GM03348 (cell line): ENCODE results near the gene PCNP.
A peak's percentile ranks its signal among the peaks of the same experiment; 100 is the strongest.
"Not testable (repeated sequence)": the region's sequence is repeated elsewhere in the genome, so short reads cannot be mapped to it uniquely, and the experiment has no call there.

Source experiments
- DNase-seq: peaks from one replicate; pipeline ENCODE4 v3.0.0; 2012; ENCODE audit warnings: low spot score

PCNP gene

DNA sequence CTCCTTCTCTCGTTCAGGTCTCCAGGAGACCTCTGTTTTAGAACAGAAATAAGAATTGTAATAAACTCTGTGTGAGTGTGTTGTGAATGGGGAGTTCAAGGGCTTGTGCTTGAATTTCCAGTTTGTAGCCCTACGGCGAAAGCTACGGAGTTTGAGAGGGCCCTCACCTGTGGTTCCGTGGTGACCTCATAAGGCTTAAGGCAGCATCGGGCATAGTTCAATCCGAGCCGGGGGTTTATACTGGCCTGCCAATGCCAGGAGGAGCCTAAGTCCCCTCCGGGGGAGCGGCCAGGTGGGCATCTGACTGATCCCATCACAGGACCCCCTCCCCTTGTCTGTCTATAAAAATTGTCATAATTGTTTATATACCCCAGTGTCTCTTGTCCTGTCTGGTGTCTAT is 59.2 kb downstream of the PCNP start:
- no peak for DNase-seq

DNA sequence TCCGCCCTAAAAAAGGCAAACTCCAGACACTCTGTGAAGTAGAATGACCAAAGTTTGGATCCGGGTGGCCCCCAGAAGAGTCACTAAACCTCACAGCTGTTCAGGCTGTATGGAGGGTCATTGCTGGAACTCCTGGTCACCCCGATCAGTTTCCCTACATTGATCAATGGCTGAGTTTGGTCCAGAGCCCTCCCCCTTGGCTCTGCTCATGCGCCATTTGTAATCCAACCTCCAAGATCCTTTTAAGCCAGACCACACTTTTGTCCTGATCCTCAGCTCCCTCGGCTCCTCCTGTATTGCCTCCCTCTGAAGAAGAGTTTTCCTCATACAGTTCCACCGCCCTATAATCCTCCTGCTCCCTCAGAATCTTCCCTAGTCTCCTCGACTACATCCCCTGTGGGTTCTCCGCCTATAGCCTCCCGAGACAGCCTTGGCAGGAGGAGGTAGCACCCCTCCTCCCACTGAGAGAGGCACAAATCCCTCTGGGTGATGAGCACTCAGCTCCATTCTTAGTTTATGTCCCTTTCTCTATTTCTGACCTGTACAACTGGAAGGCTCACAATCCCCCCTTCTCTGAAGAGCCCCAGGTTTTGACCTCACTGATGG is 60.7 kb downstream of the PCNP start:
- DNase-seq, result no peak

DNA sequence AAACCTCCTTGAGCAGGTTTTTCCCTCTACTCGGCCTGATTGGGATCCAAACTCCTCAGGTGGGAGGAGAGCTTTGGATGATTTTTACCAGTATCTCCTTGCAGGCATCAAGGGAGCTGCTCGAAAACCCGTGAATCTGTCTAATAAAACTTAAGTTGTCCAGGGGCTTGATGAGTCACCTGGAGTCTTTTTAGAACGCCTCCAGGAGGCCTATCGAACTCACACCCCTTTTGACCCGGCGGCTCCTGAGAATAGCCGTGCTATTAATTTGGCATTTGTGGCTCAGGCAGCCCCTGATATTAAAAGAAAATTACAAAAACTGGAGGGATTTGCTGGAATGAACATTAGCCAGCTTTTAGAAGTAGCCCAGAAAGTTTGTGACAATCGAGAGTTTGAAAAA is 61.4 kb downstream of the PCNP start:
- no peak for DNase-seq

DNA sequence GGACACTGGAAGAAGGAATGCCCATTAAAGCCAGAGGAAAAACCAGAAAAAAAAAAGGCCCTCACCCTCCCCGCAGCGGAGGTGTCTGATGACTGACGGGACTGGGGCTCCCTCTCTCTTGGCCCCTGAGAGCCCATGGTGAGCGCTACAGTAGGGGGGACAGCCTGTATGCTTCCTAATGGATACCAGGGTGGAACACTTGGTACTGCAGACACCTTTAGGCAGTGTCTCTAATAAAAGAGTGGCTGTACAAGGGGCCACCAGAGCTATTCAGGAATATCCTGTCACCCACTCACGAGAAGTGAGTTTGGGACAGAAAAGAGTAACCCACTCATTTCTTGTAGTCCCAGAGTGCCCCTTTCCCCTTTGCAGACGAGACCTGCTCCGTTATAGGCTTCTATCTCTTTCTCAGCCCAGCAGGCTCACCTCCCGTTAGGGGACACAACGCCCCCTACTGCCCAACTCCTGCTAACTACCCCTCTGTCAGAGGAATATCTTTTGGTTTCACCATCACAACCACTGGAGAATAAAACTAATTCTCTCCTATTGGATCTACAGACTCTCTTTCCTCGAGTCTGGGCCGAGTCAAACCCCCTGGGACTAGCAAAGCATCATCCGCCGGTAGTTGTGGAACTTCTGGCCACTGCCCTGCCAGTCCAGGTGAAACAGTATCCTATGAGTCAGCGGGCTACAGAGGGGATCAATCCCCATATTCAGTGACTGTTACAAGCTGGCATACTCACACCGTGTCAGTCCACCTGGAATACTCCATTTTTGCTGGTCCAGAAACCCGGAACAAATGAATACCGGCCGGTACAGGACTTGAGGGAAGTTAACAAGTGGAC is 62.2 kb downstream of the PCNP start:
- peak; percentile 66 for DNase-seq

DNA sequence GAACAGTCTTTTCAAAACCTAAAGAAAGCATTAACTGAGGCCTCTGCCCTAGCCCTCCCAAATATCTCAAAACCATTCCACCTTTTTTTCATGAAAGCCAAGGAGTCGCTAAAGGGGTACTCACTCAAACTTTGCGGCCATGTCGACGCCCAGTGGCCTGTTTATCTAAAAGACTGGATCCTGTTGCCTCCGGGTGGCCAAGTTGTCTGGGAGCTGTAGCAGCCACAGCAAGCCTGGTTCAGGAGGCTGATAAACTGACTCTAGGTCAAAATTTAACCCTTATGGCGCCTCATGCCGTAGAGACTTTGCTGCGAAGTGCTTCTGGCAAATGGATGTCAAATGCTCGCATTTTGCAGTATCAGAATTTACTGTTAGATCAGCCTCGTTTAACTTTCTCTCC is 63.5 kb downstream of the PCNP start:
- DNase-seq, result no peak

DNA sequence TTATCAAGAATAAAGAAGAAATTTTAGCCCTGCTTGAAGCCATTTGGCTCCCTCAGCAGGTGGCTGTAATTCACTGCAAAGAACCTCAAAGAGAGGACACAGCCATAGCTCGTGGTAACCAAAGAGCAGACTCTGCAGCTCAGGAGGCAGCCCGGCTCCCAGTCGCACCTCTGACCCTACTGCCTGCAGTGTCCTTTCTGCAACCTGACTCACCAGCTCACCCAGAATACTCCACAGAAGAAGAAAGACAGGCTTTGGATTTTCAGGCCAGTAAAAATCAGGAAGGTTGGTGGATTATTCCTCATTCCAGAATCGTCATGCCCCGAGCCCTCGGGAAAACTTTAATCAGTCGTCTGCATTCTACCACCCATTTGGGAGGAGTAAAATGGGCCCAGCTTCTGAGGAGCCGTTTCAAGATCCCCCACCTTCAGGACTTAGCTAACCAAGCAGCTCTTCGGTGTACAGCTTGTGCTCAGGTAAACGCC is 64.3 kb downstream of the PCNP start:
- no peak for DNase-seq

DNA sequence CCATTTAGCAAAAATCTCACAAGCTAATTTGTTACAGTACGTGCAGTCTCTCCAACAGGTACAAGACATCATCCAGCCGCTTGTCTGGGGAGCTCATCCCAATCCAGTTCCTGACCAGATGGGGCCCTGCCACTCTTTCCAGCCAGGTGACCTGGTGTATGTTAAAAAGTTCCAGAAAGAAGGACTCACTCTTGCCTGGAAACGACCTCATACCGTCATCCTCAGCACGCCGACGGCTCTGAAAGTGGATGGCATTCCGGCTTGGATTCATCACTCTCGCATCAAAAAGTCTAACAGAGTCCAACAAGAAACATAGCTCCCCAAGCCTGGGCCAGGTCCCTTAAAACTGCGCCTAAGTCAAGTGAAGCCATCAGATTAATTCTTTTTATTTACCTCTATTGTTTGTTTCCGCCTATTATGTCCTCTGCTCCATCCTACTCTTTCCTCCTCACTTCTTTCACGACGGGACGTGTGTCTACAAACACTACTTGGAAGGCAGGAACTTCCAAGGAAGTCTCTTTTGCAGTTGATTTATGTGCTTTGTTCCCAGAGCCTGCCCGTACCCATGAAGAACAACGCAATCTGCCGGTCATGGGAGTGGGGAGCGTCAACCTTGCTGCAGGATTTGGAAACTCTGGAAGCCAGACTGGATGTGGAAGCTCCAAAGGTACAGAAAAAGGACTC is 65.4 kb downstream of the PCNP start:
- no peak for DNase-seq

DNA sequence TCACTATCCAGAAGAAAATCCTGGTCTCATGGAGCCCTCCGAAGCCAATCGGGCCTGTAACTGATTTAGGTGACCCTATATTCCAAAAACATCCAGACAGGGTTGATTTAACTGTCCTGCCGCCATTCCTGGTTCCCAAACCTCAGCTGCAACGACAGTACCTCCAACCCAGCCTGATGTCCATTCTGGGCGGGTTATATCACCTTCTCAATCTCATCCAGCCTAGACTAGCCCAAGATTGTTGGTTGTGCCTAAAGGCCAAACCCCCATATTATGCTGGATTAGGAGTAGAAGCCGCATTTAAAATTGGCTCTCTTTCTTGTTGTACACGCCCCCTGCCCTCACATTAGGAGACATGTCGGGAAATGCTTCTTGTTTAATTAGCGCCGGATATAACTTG is 66.3 kb downstream of the PCNP start:
- no peak for DNase-seq

DNA sequence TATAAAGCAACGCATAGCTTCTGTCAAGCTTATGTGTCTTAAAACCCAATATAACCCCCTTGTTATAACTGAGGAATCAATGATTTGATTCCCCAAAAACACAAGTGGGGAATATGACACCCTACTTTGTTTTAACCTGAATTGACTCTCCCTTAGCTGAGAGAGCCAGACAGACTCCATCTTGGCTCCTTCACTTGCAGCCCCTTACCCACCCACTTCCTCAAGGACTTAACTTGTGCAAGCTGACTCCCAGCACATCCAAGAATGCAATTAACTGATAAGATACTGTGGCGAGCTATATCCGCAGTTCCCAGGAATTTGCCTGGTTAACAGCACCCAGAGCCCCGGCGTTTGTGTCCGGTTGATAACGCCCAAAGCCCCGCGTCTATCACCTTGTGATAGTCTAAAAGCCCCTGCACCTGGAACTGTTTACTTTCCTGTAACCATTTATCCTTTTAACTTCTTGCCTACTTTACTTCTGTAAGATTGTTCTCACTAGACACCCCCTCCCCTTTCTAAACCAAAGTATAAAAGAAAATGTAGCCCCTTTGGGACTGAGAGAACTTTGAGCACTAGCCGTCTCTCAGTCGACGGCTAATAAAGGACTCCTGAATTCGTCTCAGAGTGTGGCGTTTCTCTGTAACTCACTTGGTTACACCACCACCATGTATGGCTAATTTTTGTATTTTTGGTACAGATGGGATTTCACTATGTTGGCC is 67.6 kb downstream of the PCNP start:
- DNase-seq, result not testable (repeated sequence)

DNA sequence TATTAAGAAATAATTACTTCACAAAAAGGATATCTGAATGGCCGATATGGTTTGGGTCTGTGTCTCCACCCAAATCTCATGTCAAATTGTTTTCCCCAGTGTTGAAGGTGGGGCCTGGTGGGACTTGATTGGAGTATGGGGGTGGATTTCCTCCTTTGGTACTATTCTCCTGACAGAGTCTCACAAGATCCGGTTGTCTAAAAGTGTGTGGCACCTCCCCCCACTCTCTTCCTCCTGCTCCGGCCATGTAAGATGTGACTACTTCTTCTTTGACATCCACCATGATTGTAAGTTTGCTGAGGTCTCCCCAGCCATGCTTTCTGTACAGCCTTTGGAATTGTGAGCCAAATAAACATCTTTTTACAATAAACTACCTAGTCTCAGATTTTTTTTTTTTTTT is 68.5 kb downstream of the PCNP start:
- no peak for DNase-seq

DNA sequence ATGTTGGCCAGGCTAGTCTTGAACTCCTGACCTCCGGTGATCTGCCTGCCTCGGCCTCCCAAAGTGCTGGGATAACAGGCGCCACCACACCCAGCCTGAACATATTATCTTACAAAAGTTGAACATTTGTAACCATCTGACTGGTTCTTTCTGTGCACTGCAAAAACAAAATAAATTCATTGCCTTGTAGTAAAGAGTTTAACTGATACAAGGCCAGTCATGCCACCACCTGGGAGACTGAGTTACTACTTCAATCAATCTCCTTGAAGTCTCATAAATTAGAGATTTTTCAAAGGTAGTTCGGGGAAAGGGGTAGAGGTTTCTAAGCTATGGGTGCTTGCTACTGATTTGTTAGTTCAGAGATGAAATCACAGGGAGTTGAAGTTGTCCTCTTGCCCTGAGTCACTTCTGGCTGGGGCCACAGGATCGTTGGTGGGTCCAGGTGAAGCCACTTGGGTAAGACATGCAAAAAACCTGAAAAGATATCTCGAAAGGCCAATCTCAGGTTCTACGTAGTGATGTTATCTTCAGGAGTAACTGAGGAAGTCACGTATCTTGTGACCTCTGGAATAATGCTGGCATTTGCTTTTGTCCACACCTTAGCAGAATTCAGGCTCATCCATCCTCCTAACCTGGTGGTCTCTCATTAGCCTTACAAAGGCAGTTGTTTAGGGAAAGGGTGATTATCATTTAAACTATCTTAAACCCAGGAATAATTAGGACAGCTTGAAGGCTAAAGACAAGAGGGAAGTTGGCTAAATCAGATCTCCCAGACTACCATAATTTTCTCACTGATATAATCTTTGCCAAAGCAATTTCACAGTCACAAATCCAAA is 69.2 kb downstream of the PCNP start:
- DNase-seq, result no peak
